ENCODE results near the gene KCNQ1OT1. TPM values are rescaled to one million over a fixed set of nuclear protein-coding genes. Genes with fewer than 3 reads are reported as not detected.

Gene KCNQ1OT1
- total and polyA plus RNA-seq, 9 of the 15 experiments (the other 6 are each of a cell fraction or from before 2014, with no cell fraction given): 0.04 to 2.3 (median 0.74) TPM

DNA sequence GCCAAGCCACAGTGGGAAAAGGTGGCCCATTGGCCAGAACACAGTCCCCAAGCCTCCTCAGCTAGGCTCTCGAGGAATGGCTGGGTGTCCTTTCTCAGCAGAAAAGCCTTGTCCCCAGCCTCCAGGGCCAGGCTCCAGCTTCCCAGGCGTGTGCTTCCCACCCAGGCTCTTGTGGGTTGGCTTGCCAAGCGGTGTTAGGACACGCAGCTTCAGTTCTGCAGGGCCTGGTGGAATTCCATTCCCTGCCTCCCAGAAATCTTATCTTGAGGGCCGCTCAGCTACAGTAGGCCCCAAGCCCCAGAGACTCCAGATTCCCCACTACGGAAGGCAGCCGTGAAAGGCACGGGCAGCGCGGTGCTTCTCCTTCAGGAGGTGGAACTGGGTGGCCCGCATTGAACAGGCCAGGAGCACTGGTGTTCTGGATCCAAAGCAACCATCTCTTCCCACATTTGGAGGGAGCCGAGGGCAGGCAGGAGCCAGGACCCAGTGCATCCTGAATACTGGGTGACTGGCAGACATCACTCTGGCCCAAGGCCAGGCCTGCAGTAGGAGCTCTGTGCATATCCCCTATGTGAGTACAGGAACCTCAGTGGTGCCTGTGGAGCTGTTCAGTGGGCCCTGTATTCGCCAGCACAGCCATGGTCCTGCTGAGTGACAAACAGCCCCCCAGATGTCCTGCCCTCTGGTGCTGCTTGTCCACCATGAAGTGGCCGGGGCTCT lies 16.7 kb upstream of the KCNQ1OT1 start (continued):
- TF ChIP-seq, protein P1, sequence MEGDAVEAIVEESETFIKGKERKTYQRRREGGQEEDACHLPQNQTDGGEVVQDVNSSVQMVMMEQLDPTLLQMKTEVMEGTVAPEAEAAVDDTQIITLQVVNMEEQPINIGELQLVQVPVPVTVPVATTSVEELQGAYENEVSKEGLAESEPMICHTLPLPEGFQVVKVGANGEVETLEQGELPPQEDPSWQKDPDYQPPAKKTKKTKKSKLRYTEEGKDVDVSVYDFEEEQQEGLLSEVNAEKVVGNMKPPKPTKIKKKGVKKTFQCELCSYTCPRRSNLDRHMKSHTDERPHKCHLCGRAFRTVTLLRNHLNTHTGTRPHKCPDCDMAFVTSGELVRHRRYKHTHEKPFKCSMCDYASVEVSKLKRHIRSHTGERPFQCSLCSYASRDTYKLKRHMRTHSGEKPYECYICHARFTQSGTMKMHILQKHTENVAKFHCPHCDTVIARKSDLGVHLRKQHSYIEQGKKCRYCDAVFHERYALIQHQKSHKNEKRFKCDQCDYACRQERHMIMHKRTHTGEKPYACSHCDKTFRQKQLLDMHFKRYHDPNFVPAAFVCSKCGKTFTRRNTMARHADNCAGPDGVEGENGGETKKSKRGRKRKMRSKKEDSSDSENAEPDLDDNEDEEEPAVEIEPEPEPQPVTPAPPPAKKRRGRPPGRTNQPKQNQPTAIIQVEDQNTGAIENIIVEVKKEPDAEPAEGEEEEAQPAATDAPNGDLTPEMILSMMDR (IDR thresholded peaks at IDR 0.05 in 2 of 3, conservative IDR thresholded peaks at IDR 0.05 in 1 of 3; ENCODE audit: insufficient read depth in 2 of 3, low read depth in 1 of 3, low read length in 3 of 3): no peak
- TF ChIP-seq KLF1 (tag; IDR thresholded peaks at IDR 0.05) (no peak), ZNF77 (CRISPR knock-in tag; IDR thresholded peaks at IDR 0.05) (no peak), PHF21A (IDR thresholded peaks at IDR 0.05; ENCODE audit: borderline replicate concordance, low read depth) (no peak), SLC30A9 (CRISPR knock-in tag; IDR thresholded peaks at IDR 0.05) (no peak), CCAR2 (IDR thresholded peaks at IDR 0.05; ENCODE audit: low read depth, low read length) (no peak), GABPB1 (CRISPR knock-in tag; IDR thresholded peaks at IDR 0.05) (no peak), FOXK1 (CRISPR knock-in tag; IDR thresholded peaks at IDR 0.05; ENCODE audit: borderline replicate concordance) (no peak), HNRNPLL (IDR thresholded peaks at IDR 0.05; ENCODE audit: low read depth, low read length, poor library complexity, severe bottlenecking) (no peak), MEIS2 (IDR thresholded peaks at IDR 0.05; ENCODE audit: partially characterized antibody) (no peak), ILK (tag; IDR thresholded peaks at IDR 0.05; ENCODE audit: borderline replicate concordance, low read depth) (no peak), ZNF766 (CRISPR knock-in tag; conservative IDR thresholded peaks at IDR 0.05) (no peak)
- TF ChIP-seq, protein P2, sequence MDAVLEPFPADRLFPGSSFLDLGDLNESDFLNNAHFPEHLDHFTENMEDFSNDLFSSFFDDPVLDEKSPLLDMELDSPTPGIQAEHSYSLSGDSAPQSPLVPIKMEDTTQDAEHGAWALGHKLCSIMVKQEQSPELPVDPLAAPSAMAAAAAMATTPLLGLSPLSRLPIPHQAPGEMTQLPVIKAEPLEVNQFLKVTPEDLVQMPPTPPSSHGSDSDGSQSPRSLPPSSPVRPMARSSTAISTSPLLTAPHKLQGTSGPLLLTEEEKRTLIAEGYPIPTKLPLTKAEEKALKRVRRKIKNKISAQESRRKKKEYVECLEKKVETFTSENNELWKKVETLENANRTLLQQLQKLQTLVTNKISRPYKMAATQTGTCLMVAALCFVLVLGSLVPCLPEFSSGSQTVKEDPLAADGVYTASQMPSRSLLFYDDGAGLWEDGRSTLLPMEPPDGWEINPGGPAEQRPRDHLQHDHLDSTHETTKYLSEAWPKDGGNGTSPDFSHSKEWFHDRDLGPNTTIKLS (IDR thresholded peaks at IDR 0.05; ENCODE audit: borderline replicate concordance, low read depth): no peak
- TF ChIP-seq, protein P3, sequence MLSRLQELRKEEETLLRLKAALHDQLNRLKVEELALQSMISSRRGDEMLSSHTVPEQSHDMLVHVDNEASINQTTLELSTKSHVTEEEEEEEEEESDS (CRISPR knock-in tag; IDR thresholded peaks at IDR 0.05): no peak
